ACC112 (cell line): ENCODE data around the gene SRA1.

Experiments
- H2AFZ ChIP-seq: fragments of 200-600 bp; sonication (generic); one replicate; pipeline ENCODE4 v1.6.0; 2017; ENCODE audit warnings: antibody characterized with exemption, low read length; ENCODE audit not compliant: unreplicated experiment
- H3K27ac ChIP-seq: fragments of 200-600 bp; sonication (generic); 2 replicates; pipeline ENCODE4 v1.5.1; 2014; ENCODE audit warnings: low read depth, mild to moderate bottlenecking, antibody characterized with exemption, low read length, moderate library complexity
- H3K27me3 ChIP-seq: fragments of 200-600 bp; sonication (generic); 2 replicates; pipeline ENCODE4 v1.6.1; 2014; ENCODE audit warnings: mild to moderate bottlenecking, antibody characterized with exemption, low read length, moderate library complexity, mixed read lengths; ENCODE audit not compliant: insufficient read depth
- H3K36me3 ChIP-seq: fragments of 200-600 bp; sonication (generic); 2 replicates; pipeline ENCODE4 v1.6.1; 2016; ENCODE audit warnings: mild to moderate bottlenecking, antibody characterized with exemption, low read length, moderate library complexity, mixed read lengths; ENCODE audit not compliant: insufficient read depth
- H3K4me1 ChIP-seq: fragments of 200-600 bp; sonication (generic); one replicate; pipeline ENCODE4 v1.6.1; 2016; ENCODE audit warnings: low read length, mixed read lengths; ENCODE audit not compliant: insufficient read depth, unreplicated experiment, control insufficient read depth
- H3K4me3 ChIP-seq: fragments of 200-600 bp; sonication (generic); 2 replicates; pipeline ENCODE4 v1.5.1; 2014; ENCODE audit warnings: mild to moderate bottlenecking, low read depth, low read length
- H3K79me2 ChIP-seq: fragments of 200-600 bp; sonication (generic); one replicate; pipeline ENCODE4 v1.6.0; 2016; ENCODE audit warnings: low read length; ENCODE audit not compliant: control insufficient read depth, unreplicated experiment, insufficient read depth

SRA1 gene

DNA sequence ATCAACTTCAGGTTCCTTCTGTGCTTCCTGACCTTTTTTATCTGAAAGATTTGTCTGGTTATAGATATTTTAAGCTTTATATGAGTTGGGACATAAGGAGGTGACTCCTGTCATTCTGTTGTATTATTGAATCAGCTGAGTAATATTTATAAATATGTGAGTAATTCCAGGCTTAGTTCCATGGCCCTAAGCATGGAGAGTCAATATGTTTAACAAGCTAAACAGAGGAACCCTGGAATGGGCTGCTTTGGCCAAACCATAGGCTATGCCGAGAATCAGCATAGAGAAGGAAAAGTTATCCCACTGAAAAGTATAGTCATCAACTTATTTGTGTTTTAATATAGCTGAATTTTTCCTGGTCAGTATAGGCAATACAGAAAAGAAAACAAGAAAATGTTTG lies 17.0 kb downstream of the SRA1 start:
- peaks cover 3% of the 10 kb centered on the region for H3K79me2 ChIP-seq
- H3K4me1 ChIP-seq = no peaks in the 10 kb centered on the region
- no peaks in the 10 kb centered on the region for H3K27me3 ChIP-seq
- no peak overlapping the region for H3K27ac ChIP-seq
- peaks cover 48% of the 10 kb centered on the region for H3K36me3 ChIP-seq
- no peak overlapping the region for H2AFZ ChIP-seq
- H3K4me3 ChIP-seq = no peak overlapping the region

DNA sequence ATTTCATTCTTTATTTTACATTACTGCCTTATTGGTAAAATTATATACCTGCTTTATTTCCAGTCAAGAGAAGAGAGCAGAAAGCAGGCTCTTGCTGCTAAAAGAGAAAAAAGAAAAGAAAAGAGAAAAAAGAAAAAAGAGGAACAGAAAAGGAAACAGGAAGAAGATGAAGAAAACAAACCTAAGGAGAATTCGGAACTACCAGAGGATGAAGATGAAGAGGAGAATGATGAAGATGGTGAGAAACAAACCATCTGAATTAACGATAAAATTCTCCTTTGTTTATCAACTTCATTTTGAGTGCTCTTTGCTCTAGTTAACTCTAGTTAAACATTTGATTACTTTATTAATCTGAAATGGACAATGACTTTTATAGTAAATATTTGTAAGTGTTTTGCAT lies 33.3 kb downstream of the SRA1 start:
- H3K4me3 ChIP-seq = no peak overlapping the region
- no peaks in the 10 kb centered on the region for H3K27me3 ChIP-seq
- no peaks in the 10 kb centered on the region for H3K4me1 ChIP-seq
- peaks cover 20% of the 10 kb centered on the region for H3K36me3 ChIP-seq
- no peak overlapping the region for H3K27ac ChIP-seq
- no peak overlapping the region for H2AFZ ChIP-seq
- H3K79me2 ChIP-seq = no peaks in the 10 kb centered on the region

DNA sequence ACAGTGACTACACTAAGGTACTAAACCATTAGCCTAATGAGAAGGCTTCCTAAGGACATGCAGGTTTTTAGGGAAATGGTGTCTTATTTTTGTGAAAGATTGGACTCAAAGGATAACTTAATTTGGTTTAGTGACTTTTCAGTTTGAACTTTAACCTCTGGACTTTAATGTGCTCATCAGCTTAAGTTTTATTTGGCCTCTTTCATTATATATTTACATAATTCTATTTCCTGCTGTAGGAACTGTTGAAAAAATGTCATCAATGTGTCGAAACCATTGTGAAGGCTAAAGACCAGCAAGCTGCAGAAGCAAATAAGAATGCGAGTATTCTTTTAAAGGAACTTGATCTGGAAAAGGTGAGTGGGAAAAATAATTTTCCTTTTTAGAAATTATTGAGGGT lies 44.1 kb downstream of the SRA1 start:
- Histone ChIP-seq H3K79me2 (no peaks in the 10 kb centered on the region), H3K36me3 (peaks cover 32% of the 10 kb centered on the region), H2AFZ (no peak overlapping the region), H3K27me3 (no peaks in the 10 kb centered on the region), H3K4me1 (no peaks in the 10 kb centered on the region), H3K27ac (no peak overlapping the region), H3K4me3 (no peak overlapping the region)

DNA sequence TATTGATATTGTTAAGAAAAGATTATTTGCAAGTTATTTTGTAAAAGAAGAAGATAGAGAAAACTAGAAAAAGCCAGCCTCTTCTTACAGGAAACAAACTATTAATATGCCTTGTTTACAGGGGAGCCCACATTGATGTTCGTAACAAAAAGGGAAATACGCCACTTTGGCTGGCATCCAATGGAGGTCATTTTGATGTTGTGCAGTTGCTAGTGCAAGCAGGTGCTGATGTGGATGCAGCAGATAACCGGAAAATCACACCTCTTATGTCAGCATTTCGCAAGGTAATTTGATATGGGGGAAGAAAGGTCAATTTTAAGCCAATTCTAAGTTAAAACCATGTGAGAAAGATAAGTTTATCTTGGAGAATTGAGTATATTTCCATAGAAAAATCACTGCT lies 47.4 kb downstream of the SRA1 start:
- no peaks in the 10 kb centered on the region for H3K79me2 ChIP-seq
- H3K27ac ChIP-seq = no peak overlapping the region
- H3K4me3 ChIP-seq = no peak overlapping the region
- H3K27me3 ChIP-seq = no peaks in the 10 kb centered on the region
- H2AFZ ChIP-seq = no peak overlapping the region
- no peaks in the 10 kb centered on the region for H3K4me1 ChIP-seq
- peaks cover 50% of the 10 kb centered on the region for H3K36me3 ChIP-seq

DNA sequence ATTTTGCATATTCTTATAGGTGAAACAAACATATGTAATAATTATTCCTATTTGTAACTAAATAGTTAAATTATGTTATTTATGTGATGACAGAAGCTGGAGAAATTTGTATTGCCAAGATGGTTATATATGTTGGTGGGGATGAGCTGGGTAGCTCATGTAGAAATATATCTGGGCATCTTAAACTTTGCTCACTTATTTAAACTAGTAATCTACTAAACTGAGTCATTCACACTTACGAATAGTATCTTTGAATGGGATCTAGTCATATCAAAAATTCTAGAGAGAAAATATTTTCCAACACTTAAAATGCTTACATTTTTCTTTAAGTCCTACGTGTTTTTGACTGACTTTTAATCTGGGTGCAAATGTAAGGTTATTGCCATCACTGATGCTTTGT lies 54.4 kb downstream of the SRA1 start:
- H3K27ac ChIP-seq = no peak overlapping the region
- no peaks in the 10 kb centered on the region for H3K79me2 ChIP-seq
- no peak overlapping the region for H3K4me3 ChIP-seq
- peaks cover 21% of the 10 kb centered on the region for H3K36me3 ChIP-seq
- no peaks in the 10 kb centered on the region for H3K27me3 ChIP-seq
- H3K4me1 ChIP-seq = no peaks in the 10 kb centered on the region
- no peak overlapping the region for H2AFZ ChIP-seq
